Lung (tissue), 12 donors: ENCODE data around the gene CDHR4. TPM values are rescaled to one million over a fixed set of nuclear protein-coding genes. Genes with fewer than 3 reads are reported as not detected.

Source experiments
- ATAC-seq: fragments of 200-7000 bp; cut with Tn5 transposase; one replicate; pipeline ENCODE4 v1.9.1; 2020; ENCODE audit warnings: moderate number of reproducible peaks; ENCODE audit not compliant: insufficient read depth, low FRiP score
- DNase-seq, 3 donors: peaks; one replicate each; pipeline ENCODE4 v3.0.0-alpha.2; 2013 to 2017
- H3K27ac ChIP-seq, 2 donors: one replicate each; pipeline ENCODE4 v1.5.1; 2013; ENCODE audit warnings: mild to moderate bottlenecking in 2 of 2, moderate library complexity in 2 of 2, control low read depth in 1 of 2, inconsistent platforms in 1 of 2, low read depth in 1 of 2, low read length in 1 of 2
- H3K27me3 ChIP-seq, 3 donors: one replicate each; pipeline ENCODE4 v1.5.1; 2013; ENCODE audit warnings: low read length in 2 of 3; ENCODE audit not compliant: control insufficient read depth in 3 of 3, insufficient read depth in 3 of 3
- H3K36me3 ChIP-seq, 4 donors: one replicate each; pipeline ENCODE4 v1.5.1; 2013; ENCODE audit warnings: low read length in 4 of 4, mild to moderate bottlenecking in 1 of 4, moderate library complexity in 1 of 4; ENCODE audit not compliant: control insufficient read depth in 4 of 4, insufficient read depth in 4 of 4
- H3K4me1 ChIP-seq, 5 donors: one replicate each; pipeline ENCODE4 v1.5.1; 2013; ENCODE audit warnings: low read length in 5 of 5, mild to moderate bottlenecking in 2 of 5, moderate library complexity in 1 of 5; ENCODE audit not compliant: control insufficient read depth in 5 of 5, insufficient read depth in 5 of 5
- H3K4me3 ChIP-seq: one replicate; pipeline ENCODE4 v1.5.1; 2013; ENCODE audit warnings: mild to moderate bottlenecking, control low read depth, moderate library complexity
- H3K9ac ChIP-seq, 2 donors: one replicate each; pipeline ENCODE4 v1.5.1; 2013; ENCODE audit warnings: low read length in 2 of 2, control low read depth in 1 of 2; ENCODE audit not compliant: insufficient read depth in 1 of 2
- H3K9me3 ChIP-seq, 4 donors: one replicate each; pipeline ENCODE4 v1.5.1; 2013; ENCODE audit warnings: low read length in 3 of 4, mild to moderate bottlenecking in 1 of 4, moderate library complexity in 1 of 4; ENCODE audit not compliant: control insufficient read depth in 4 of 4, insufficient read depth in 3 of 4
- WGBS, 2 donors: extraction: QIAGEN DNeasy Blood & Tissue Kit; methylation state at CpG; one replicate each; pipeline ENCODE4 v1.1.7; 2013; 5-methylcytosine and 5-hydroxymethylcytosine counted together
- polyA plus RNA-seq, 2 donors: library from polyadenylated mRNA; stranded (reverse); fragments of 200-250 nt; gene quantifications; one replicate each; pipeline ENCODE4 v1.2.1, GENCODE V29; 2013
- total RNA-seq, 2 donors: library from RNA; depleted of rRNA in 1 of 2; stranded (reverse); fragments of >200 nt in 1 of 2; gene quantifications; one replicate each; pipeline ENCODE4 v1.2.1, GENCODE V29; 2014 to 2021
- TF ChIP-seq, protein P1 (sequence below): IDR thresholded peaks from 2 replicates; pipeline ENCODE4 v1.5.1; 2012; ENCODE audit warnings: mild to moderate bottlenecking; ENCODE audit errors: control extremely low read depth, extremely low read depth
- donor health status: control.
- donor health status: control.
- donor health status: Bipolar disorder and iron deficiency.
- donor health status: healthy.
- donor health status: DM: yes; HTN: yes; CAD: no.

The CDHR4 gene
- total and polyA plus RNA-seq, 4 donors, result 6.3 to 27.0 (median 8.8) TPM

- TF ChIP-seq, protein P1, sequence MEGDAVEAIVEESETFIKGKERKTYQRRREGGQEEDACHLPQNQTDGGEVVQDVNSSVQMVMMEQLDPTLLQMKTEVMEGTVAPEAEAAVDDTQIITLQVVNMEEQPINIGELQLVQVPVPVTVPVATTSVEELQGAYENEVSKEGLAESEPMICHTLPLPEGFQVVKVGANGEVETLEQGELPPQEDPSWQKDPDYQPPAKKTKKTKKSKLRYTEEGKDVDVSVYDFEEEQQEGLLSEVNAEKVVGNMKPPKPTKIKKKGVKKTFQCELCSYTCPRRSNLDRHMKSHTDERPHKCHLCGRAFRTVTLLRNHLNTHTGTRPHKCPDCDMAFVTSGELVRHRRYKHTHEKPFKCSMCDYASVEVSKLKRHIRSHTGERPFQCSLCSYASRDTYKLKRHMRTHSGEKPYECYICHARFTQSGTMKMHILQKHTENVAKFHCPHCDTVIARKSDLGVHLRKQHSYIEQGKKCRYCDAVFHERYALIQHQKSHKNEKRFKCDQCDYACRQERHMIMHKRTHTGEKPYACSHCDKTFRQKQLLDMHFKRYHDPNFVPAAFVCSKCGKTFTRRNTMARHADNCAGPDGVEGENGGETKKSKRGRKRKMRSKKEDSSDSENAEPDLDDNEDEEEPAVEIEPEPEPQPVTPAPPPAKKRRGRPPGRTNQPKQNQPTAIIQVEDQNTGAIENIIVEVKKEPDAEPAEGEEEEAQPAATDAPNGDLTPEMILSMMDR, result no peak
- no peak for ATAC-seq
- no peaks in the 10 kb centered on the region for H3K9me3 ChIP-seq
- no peaks in the 10 kb centered on the region for H3K27me3 ChIP-seq
- H3K27ac ChIP-seq, result peak overlapping the region in 1 of 2 donors; percentile 88
- peaks cover 22 to 62% (median 37%) of the 10 kb centered on the region in 5 donors for H3K4me1 ChIP-seq
- peak; percentile 85 to 94 (median 86) for DNase-seq
- no peak overlapping the region for H3K4me3 ChIP-seq
- peaks cover 0 to 41% (median 25%) of the 10 kb centered on the region in 4 donors for H3K36me3 ChIP-seq
- H3K9ac ChIP-seq, result no peak overlapping the region
- WGBS, 2 donors, result 46 to 65% methylated on average over 13 of the region's 13 CpGs
Observed at GRCh38 chr3:49807431-49808114, 7.9 kb upstream of the CDHR4 start.

- Histone ChIP-seq H3K27ac (peak overlapping the region in 1 of 2 donors; percentile 88), H3K9ac (no peak overlapping the region), H3K36me3 (peaks cover 0 to 35% (median 22%) of the 10 kb centered on the region in 4 donors), H3K4me1 (peaks cover 22 to 57% (median 37%) of the 10 kb centered on the region in 5 donors), H3K27me3 (no peaks in the 10 kb centered on the region), H3K9me3 (no peaks in the 10 kb centered on the region), H3K4me3 (no peak overlapping the region)
- TF ChIP-seq, protein P1, result no peak
- no peak for ATAC-seq
- 29 to 56% methylated on average over 2 of the region's 2 CpGs for WGBS, 2 donors
- no peak for DNase-seq
Observed at GRCh38 chr3:49806850-49807249, 7.2 kb upstream of the CDHR4 start.

DNA sequence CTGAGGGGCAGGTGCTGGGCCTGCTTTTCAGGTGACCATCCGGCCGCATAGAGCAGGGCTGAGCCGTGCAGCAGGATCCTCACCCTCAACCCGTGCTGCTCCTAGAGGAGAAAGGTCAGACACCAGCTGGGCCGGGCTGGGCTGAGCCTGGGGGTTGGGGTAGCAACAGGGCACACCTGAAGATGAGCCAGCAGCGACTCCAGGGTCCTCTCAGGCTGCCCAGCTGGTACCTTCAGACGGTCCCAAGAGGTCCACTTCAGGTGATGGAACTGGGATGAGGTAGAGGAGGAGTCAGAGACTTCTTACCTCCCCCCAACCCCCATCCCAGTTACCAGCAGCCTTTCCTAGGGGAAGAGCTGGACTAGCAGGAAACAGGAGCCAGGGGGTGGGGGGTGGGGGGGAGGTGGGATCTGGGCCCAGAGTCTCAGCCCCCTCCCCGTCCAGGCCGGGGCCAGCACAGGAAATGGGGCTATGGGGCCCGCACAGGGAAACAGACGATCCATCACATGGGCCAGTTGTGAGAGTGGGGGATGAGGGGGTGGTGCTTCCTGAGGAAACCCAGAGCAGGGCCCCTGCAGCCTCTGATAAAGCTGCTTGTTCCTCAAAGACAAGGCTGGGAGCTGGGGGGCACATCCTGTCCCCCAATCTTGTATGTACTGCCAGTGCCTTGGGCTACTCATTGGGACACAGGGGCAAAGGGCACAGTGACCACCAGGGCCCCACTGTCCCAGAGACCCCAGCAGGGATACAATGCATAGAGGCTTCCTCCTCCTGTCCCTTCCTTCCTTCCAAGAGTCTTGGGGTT is 6.4 kb upstream of the CDHR4 start:
- H3K4me3 ChIP-seq, result no peak overlapping the region
- peak; percentile 96 to 99 (median 97) for DNase-seq
- peaks cover 0 to 29% (median 16%) of the 10 kb centered on the region in 4 donors for H3K36me3 ChIP-seq
- H3K27ac ChIP-seq, result peak overlapping the region; percentile 69 to 92
- no peaks in the 10 kb centered on the region for H3K9me3 ChIP-seq
- H3K9ac ChIP-seq, result peak overlapping the region in 1 of 2 donors; percentile 30
- ATAC-seq, result no peak
- H3K27me3 ChIP-seq, result no peaks in the 10 kb centered on the region
- H3K4me1 ChIP-seq, result peaks cover 22 to 57% (median 37%) of the 10 kb centered on the region in 5 donors
- 19 to 23% methylated on average over 11 of the region's 11 CpGs for WGBS, 2 donors
- TF ChIP-seq, protein P1, result no peak
